ENCODE results near the gene ITK.

ITK gene

GRCh38 chr5:157212307-157212706 lies 31.7 kb downstream of the ITK start:
- no peak overlapping the region for H3K4me3 ChIP-seq (replicated peaks; ENCODE audit: insufficient read depth, low read length)
- no peak overlapping the region for H3K27ac ChIP-seq (replicated peaks)
- H3K27me3 ChIP-seq (ENCODE audit: insufficient read depth, poor library complexity, severe bottlenecking): no peaks in the 10 kb centered on the region
- TF ChIP-seq CTCF (IDR thresholded peaks at IDR 0.05; ENCODE audit: insufficient read depth, low read length) (no peak), SPI1 (IDR thresholded peaks at IDR 0.05; ENCODE audit: borderline replicate concordance, low read depth) (peak; percentile 89; the same call in 1 of the 2 replicates)
- peak in 1 of 2 experiments; percentile 48 for DNase-seq (ENCODE audit: low read depth in 1 of 2, low spot score in 1 of 2)

GRCh38 chr5:157213527-157214243 lies 33.0 kb downstream of the ITK start:
- DNase-seq (ENCODE audit: low read depth in 1 of 2, low spot score in 1 of 2): no peak
- H3K27ac ChIP-seq (replicated peaks): no peak overlapping the region
- H3K4me3 ChIP-seq (replicated peaks; ENCODE audit: insufficient read depth, low read length): no peak overlapping the region
- no peaks in the 10 kb centered on the region for H3K27me3 ChIP-seq (ENCODE audit: insufficient read depth, poor library complexity, severe bottlenecking)
- TF ChIP-seq GABPA (IDR thresholded peaks at IDR 0.05; ENCODE audit: low read depth) (no peak), POLR2AphosphoS5 (IDR thresholded peaks at IDR 0.05; ENCODE audit: low read depth) (no peak), REST (IDR thresholded peaks at IDR 0.05; ENCODE audit: insufficient replicate concordance, low read depth) (no peak), SPI1 (IDR thresholded peaks at IDR 0.05; ENCODE audit: borderline replicate concordance, low read depth) (no peak), CTCF (IDR thresholded peaks at IDR 0.05; ENCODE audit: insufficient read depth, low read length) (no peak)

GRCh38 chr5:157214415-157214814 lies 33.8 kb downstream of the ITK start:
- Histone ChIP-seq H3K4me3 (replicated peaks; ENCODE audit: insufficient read depth, low read length) (no peak overlapping the region), H3K27ac (replicated peaks) (no peak overlapping the region), H3K27me3 (ENCODE audit: insufficient read depth, poor library complexity, severe bottlenecking) (no peaks in the 10 kb centered on the region)
- no peak for DNase-seq (ENCODE audit: low read depth in 1 of 2, low spot score in 1 of 2)
- TF ChIP-seq REST (IDR thresholded peaks at IDR 0.05; ENCODE audit: insufficient replicate concordance, low read depth): no peak
- no peak for TF ChIP-seq POLR2AphosphoS5 (IDR thresholded peaks at IDR 0.05; ENCODE audit: low read depth)
- TF ChIP-seq GABPA (IDR thresholded peaks at IDR 0.05; ENCODE audit: low read depth): no peak
- no peak for TF ChIP-seq SPI1 (IDR thresholded peaks at IDR 0.05; ENCODE audit: borderline replicate concordance, low read depth)
- TF ChIP-seq CTCF (IDR thresholded peaks at IDR 0.05; ENCODE audit: insufficient read depth, low read length): no peak

Measured in HL-60 (cell line).